Liver (tissue), 9 donors: ENCODE measurements around the gene FER. TPM values are rescaled to one million over a fixed set of nuclear protein-coding genes. Genes with fewer than 3 reads are reported as not detected.

Source experiments
- DNase-seq: peaks from one replicate; pipeline ENCODE4 v3.0.0-alpha.2; 2017; ENCODE audit warnings: low spot score
- H3K27ac ChIP-seq, 2 donors: one replicate each; pipeline ENCODE4 v1.7.0; 2013; ENCODE audit warnings: inconsistent platforms in 2 of 2, low read length in 2 of 2, control low read depth in 1 of 2, low read depth in 1 of 2, mild to moderate bottlenecking in 1 of 2
- H3K27me3 ChIP-seq, 4 donors: one replicate each; pipeline versions ENCODE4 v1.6.1 to v1.7.0; 2013; ENCODE audit warnings: low read length in 3 of 4, inconsistent platforms in 1 of 4, mild to moderate bottlenecking in 1 of 4, moderate library complexity in 1 of 4; ENCODE audit not compliant: control insufficient read depth in 4 of 4, insufficient read depth in 4 of 4
- H3K36me3 ChIP-seq, 4 donors: one replicate each; pipeline versions ENCODE4 v1.6.1 to v1.7.0; 2013; ENCODE audit warnings: low read length in 3 of 4, mild to moderate bottlenecking in 3 of 4, low read depth in 1 of 4, moderate library complexity in 1 of 4; ENCODE audit not compliant: control insufficient read depth in 4 of 4, insufficient read depth in 3 of 4
- H3K4me1 ChIP-seq, 4 donors: one replicate each; pipeline versions ENCODE4 v1.6.1 to v1.7.0; 2013; ENCODE audit warnings: low read length in 3 of 4, mild to moderate bottlenecking in 3 of 4, moderate library complexity in 1 of 4; ENCODE audit not compliant: control insufficient read depth in 4 of 4, insufficient read depth in 4 of 4
- H3K4me3 ChIP-seq, 3 donors: one replicate each; pipeline versions ENCODE4 v1.6.1 to v1.7.0; 2013; ENCODE audit warnings: low read length in 3 of 3, control low read depth in 1 of 3, low read depth in 1 of 3, mild to moderate bottlenecking in 1 of 3
- H3K9ac ChIP-seq, 2 donors: one replicate each; pipeline ENCODE4 v1.7.0; 2013; ENCODE audit warnings: low read length in 2 of 2, mild to moderate bottlenecking in 2 of 2, moderate library complexity in 2 of 2, control low read depth in 1 of 2, low read depth in 1 of 2
- H3K9me3 ChIP-seq, 4 donors: one replicate each; pipeline versions ENCODE4 v1.6.1 to v1.7.0; 2013; ENCODE audit warnings: low read length in 3 of 4; ENCODE audit not compliant: control insufficient read depth in 4 of 4
- CTCF ChIP-seq: fragments of 150-350 bp; IDR thresholded peaks from 2 replicates; pipeline ENCODE4 v1.5.1; 2017; ENCODE audit warnings: improper control_type of control experiment, low read depth, low read length; ENCODE audit not compliant: missing input control
- FOXA1 ChIP-seq: IDR thresholded peaks from 2 replicates; pipeline ENCODE4 v1.6.1; 2016; ENCODE audit warnings: antibody characterized with exemption
- HNF4A ChIP-seq, 2 donors: conservative IDR thresholded peaks; 2 replicates each; pipeline ENCODE4 v1.6.1; 2016; ENCODE audit warnings: antibody characterized with exemption in 2 of 2, mild to moderate bottlenecking in 2 of 2
- HNF4G ChIP-seq: IDR thresholded peaks from 2 replicates; pipeline ENCODE4 v1.6.1; 2016; ENCODE audit warnings: antibody characterized with exemption
- JUND ChIP-seq, 2 donors: IDR thresholded peaks; 2 replicates each; pipeline ENCODE4 v1.6.1; 2016; ENCODE audit warnings: antibody characterized with exemption in 2 of 2
- NR2F2 ChIP-seq: IDR thresholded peaks from 2 replicates; pipeline ENCODE4 v1.6.1; 2016; ENCODE audit warnings: antibody characterized with exemption
- REST ChIP-seq: IDR thresholded peaks from 2 replicates; pipeline ENCODE4 v1.6.1; 2016; ENCODE audit warnings: antibody characterized with exemption, mild to moderate bottlenecking
- RXRA ChIP-seq, 2 donors: IDR thresholded peaks; 2 replicates each; pipeline ENCODE4 v1.6.1; 2017 to 2018; ENCODE audit warnings: antibody characterized with exemption in 2 of 2, mild to moderate bottlenecking in 1 of 2
- SP1 ChIP-seq: IDR thresholded peaks from 2 replicates; pipeline ENCODE4 v1.6.1; 2018; ENCODE audit warnings: antibody characterized with exemption, mild to moderate bottlenecking
- YY1 ChIP-seq: IDR thresholded peaks from 2 replicates; pipeline ENCODE4 v1.6.1; 2016; ENCODE audit warnings: antibody characterized with exemption, mild to moderate bottlenecking
- WGBS: extraction: QIAGEN DNeasy Blood & Tissue Kit; methylation state at CpG from one replicate; pipeline ENCODE4 v1.1.7; 2013; 5-methylcytosine and 5-hydroxymethylcytosine counted together
- polyA plus RNA-seq, 2 donors: library from polyadenylated mRNA; stranded (reverse) in 1 of 2; unstranded in 1 of 2; fragments of 200-250 nt in 1 of 2; fragments of >200 nt in 1 of 2; fragmentation: Nextera tagmentation in 1 of 2; extraction: Ambion mirVana in 1 of 2; gene quantifications; one replicate each; pipeline versions ENCODE4 v1.2.1 to v1.2.3, GENCODE V29; 2013 to 2015
- total RNA-seq, 2 donors: library from RNA; depleted of rRNA; stranded (reverse); fragments of >200 nt; gene quantifications; one replicate each; pipeline ENCODE4 v1.2.3, GENCODE V29; 2014
- TF ChIP-seq, protein P1 (sequence below): IDR thresholded peaks from 2 replicates; pipeline ENCODE4 v1.6.1; 2016; ENCODE audit warnings: antibody characterized with exemption
- donor health status: healthy.
- donor health status: healthy.
- donor health status: healthy.
- donor health status: healthy.
- donor health status: healthy.

The FER gene
- total and polyA plus RNA-seq, 4 donors = 0.83 to 9.8 (median 5.9) TPM

- Histone ChIP-seq H3K36me3 (no peaks in the 10 kb centered on the region), H3K4me1 (peaks cover 0 to 8% (median 3%) of the 10 kb centered on the region in 4 donors), H3K9ac (no peak overlapping the region), H3K4me3 (no peak overlapping the region), H3K9me3 (no peaks in the 10 kb centered on the region), H3K27me3 (no peaks in the 10 kb centered on the region), H3K27ac (no peak overlapping the region)
- 87% methylated on average over 1 of the region's 1 CpG for WGBS
- DNase-seq = no peak
- TF ChIP-seq NR2F2 (no peak), HNF4A (conservative IDR thresholded peaks at IDR 0.05) (peak; percentile 4 to 53), YY1 (no peak)
Observed at GRCh38 chr5:109029847-109030246, 282.1 kb downstream of the FER start.

- TF ChIP-seq CTCF (no peak), RXRA (IDR thresholded peaks at IDR 0.05) (no peak), HNF4A (conservative IDR thresholded peaks at IDR 0.05) (no peak)
- TF ChIP-seq, protein P1, sequence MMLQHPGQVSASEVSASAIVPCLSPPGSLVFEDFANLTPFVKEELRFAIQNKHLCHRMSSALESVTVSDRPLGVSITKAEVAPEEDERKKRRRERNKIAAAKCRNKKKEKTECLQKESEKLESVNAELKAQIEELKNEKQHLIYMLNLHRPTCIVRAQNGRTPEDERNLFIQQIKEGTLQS = no peak
- no peak for DNase-seq
- peaks cover 0 to 8% (median 3%) of the 10 kb centered on the region in 4 donors for H3K4me1 ChIP-seq
- H3K27ac ChIP-seq = no peak overlapping the region
- no peaks in the 10 kb centered on the region for H3K9me3 ChIP-seq
- WGBS = 93% methylated on average over 2 of the region's 2 CpGs
- no peak overlapping the region for H3K9ac ChIP-seq
- H3K36me3 ChIP-seq = no peaks in the 10 kb centered on the region
- H3K27me3 ChIP-seq = no peaks in the 10 kb centered on the region
- H3K4me3 ChIP-seq = no peak overlapping the region
Observed at GRCh38 chr5:109030360-109031143, 282.9 kb downstream of the FER start.

- H3K4me1 ChIP-seq = peaks cover 0 to 6% (median 3%) of the 10 kb centered on the region in 4 donors
- DNase-seq = no peak
- H3K27me3 ChIP-seq = no peaks in the 10 kb centered on the region
- H3K27ac ChIP-seq = no peak overlapping the region
- WGBS = 95% methylated on average over 1 of the region's 1 CpG
- TF ChIP-seq JUND (IDR thresholded peaks at IDR 0.05) (no peak), SP1 (no peak), REST (no peak), HNF4G (no peak), FOXA1 (no peak)
- no peaks in the 10 kb centered on the region for H3K36me3 ChIP-seq
- no peak overlapping the region for H3K9ac ChIP-seq
- no peaks in the 10 kb centered on the region for H3K9me3 ChIP-seq
- no peak overlapping the region for H3K4me3 ChIP-seq
Observed at GRCh38 chr5:109034306-109034705, 286.6 kb downstream of the FER start.
